ENCODE results near the gene ZBTB8A.
"Not testable (repeated sequence)": the region's sequence is repeated elsewhere in the genome, so short reads cannot be mapped to it uniquely, and the experiment has no call there.

The ZBTB8A gene

DNA sequence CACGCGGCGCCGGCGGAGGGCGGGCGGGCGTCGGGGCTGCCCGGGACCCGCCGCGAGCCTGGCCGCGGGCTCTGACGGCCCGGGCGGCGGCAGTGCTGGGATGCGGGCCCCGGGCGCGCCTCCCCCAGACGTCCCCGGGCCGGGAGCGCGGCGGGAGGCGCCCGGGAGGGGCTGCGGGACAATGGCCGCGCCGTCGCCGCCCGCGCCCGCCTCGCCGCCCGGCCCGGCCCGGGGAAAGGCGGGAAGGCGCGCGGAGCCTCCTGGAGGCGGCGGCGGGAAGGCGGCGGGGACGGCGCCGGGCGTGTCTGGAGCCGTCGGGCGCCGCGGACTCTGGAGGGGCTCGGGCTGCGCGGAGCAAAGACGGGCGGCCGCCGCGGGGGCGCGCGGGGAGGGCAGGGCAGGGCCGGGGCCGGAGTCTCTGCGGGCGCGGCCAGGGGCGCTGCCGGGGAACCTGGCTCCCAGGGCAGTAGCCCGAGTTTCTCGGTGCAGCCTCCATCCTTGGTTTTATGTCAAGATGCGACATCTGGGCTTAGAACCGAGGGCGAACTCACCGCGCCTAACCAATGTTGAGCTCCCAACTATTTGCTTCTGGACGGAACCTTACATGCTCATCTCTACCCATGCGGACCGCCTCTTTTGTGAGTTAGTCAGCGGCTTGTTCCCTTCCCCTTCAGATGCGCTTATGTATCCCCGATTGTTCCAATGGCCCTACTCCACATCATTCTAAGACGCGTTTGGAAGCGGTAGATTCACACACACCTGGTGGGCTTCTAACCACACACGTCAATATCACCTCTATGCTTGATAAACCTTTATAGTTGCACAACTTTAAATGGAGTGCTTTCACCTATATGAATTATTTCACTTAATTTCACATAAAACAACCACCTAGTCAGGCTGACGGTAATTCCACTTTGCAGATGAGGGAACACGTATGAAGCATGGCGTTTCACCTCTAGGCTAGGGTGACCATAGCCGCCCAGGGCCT, 651 bp downstream of the ZBTB8A start:
- DNase-seq, result peak; percentile 54

DNA sequence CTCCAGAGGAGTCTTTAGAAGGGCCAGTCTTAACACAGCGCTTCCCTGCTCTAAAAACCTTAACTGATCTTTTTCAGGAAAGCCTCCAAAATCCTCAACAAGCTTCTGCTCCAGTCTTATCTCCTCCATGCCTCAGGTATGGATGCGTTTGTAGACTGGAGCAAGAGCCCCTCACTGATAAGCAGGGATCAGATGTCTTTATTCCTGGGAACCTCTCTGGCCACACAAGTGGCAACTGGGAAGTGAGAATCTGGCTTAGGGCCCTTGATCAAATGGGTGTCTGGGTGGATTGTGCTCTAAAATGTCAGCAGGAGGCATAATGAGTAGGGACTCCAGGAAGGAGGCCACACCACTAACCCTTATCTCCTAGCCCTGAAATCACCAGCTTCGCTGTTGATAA, 1.4 kb downstream of the ZBTB8A start:
- DNase-seq, result no peak

DNA sequence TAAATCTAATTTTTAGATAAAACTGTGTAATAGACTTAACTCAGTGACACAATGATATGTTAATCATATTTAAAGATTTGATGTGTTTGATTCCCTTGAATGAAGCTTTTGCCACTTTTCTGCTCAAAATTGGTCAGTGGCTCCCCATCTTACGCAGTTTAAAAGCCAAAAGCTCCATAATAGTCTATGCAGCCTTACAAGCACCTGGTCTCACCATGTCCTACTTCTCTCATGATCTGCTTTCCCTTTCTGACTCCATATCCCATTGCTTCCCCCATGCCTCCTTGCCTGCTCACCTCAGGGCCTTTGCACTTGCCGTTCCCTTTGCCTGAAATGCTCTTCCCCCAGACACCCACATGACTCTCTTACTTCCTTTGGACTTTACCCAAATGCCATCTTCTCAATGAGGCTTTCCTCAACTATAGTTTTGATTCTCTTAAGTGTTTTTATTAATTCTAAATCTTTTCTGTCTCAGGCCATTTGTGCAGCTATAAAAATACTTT, 1.9 kb downstream of the ZBTB8A start:
- DNase-seq, result no peak

DNA sequence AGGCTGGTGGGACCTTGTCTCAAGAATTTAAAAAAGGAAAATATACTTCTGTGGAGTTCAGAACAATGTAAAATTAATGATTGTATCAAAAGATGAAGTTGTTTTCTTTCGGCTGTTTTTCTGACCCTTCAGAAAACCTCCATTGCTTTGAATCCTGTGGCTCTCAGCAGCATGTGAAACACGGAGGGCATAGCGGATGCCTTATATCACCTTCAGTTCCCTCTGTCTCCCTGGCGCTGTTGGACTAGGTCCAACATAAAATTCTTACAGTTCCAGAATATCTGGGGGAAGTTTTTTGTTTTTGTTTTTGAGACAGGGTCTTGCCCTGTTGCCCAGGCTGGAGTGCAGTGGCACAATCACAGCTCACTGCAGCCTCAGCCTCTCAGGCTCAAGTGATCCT, 7.4 kb downstream of the ZBTB8A start:
- DNase-seq, result no peak

DNA sequence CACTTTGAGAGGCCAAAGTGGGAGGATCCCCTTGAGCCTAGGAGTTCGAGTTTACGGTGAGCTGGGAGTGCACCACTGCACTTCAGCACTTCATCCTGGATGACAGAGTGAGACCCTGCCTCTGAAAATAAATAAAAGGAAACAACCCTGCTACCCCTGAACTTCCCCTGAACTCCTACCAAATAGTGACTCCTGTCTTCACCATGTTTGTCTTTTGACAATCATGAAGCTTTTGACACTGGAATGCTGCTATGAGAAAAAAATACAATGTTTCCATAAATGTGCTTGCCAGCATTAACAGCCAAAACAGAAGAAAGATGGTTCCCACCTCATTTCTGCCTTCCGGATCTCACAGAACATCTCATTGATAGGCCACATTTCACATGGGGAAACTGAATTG, 10.4 kb downstream of the ZBTB8A start:
- DNase-seq, result no peak

DNA sequence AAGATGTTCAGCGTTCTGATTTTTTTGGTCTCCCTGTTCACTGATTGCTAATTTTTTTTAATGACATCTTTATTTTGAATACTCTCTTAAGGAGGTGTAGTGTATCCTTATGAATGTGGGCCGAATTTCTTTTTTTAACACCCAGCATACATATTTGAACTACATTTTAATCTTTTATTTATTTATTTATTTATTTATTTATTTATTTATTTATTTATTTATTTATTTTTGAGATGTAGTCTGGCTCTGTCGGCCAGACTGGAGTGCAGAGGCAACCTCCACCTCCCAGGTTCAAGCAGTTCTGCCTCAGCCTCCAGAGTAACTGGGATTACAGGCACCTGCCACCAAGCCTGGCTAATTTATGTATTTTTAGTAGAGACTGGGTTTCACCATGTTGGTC, 15.1 kb downstream of the ZBTB8A start:
- DNase-seq, result no peak

DNA sequence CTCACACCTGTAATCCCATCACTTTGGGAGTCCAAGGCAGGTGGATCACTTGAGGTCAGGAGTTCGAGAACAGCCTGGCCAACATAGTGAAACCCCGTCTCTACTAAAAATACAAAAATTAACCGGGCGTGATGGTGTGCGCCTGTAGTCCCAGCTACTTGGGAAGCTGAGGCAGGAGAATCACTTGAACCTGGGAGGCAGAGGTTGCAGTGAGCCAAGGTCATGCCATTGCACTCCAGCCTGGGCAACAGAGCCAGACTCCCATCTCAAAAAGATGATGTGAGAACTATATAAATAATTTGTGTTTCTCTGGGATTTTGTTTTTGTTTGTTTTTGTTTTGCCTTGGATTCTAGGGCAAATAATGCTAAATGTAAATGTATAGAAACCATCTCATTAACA, 17.8 kb downstream of the ZBTB8A start:
- not testable (repeated sequence) for DNase-seq

DNA sequence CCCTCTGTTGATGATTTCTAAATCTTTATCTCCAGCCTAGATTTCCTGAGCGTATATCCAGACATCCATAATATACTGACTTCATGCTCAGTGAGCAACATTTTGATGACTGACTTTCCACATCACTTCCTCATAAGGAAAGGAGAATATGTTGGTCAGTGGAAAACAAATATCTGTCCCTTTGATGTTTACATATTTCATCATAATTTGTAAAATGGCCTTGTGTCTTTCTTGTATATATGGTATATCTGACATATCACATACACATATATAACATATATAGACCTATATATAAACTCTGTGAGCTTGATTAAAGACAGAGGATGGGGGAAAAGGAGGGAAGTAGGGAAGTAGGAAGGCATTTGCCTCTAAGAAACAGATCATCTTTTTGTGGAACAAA, 18.6 kb downstream of the ZBTB8A start:
- no peak for DNase-seq

DNA sequence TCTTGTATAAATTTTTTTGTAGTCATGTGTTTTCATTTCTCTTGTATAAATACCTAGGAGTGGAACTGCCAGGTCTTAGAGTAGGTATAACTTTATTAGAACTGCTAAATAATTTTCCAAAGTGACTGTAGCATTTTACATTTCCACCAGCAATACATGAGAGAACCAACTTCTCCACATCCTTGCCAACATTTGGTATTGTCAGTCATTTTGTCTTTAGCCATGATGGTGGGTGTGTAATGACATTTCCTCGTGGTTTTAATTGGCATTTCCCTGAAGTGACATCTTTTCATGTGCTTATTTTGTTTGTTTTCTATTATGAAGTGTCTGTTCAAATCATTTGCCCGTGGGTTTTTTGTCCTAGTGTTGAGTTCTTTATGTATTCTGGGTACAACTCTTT, 29.7 kb downstream of the ZBTB8A start:
- no peak for DNase-seq

DNA sequence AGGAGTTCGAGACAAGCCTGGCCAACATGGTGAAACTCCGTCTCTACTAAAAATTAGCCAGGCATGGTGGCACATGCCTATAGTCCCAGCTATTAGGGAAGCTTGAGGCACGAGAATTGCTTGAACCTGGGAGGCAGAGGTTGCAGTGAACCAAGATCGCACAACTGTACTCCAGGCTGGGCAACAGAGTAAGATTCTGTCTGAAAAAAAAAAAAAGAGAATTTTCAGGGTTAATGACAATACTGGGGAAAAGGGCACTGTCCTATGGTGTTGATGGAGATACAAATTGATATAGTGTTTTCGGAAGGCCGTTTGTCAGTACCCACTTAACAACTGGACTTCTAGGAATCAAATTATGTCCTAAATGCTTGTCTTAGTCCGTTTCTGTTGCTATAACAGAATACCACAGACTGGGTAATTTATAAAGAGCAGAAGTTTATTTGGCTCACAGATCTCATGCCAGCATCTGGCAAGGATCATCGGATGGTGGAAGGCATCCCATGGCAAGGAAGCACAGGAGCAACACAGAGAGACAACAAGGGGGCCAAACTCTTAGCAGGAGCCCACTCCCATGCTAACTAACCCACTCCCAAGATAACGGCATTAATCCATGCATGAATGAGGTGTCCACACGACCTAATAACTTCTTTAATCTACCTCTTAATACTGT, 41.3 kb downstream of the ZBTB8A start:
- no peak for DNase-seq

DNA sequence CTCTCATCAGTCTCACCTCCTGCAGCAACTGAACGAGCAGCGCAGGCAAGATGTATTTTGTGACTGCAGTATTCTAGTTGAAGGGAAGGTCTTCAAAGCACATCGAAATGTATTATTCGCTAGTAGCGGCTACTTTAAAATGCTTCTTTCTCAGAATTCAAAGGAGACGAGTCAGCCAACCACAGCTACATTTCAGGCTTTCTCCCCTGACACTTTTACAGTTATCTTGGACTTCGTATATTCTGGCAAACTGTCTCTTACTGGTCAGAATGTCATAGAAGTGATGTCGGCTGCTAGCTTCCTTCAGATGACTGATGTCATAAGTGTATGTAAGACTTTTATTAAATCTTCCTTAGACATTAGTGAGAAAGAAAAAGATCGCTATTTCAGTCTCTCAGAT, 53.7 kb downstream of the ZBTB8A start:
- no peak for DNase-seq

DNA sequence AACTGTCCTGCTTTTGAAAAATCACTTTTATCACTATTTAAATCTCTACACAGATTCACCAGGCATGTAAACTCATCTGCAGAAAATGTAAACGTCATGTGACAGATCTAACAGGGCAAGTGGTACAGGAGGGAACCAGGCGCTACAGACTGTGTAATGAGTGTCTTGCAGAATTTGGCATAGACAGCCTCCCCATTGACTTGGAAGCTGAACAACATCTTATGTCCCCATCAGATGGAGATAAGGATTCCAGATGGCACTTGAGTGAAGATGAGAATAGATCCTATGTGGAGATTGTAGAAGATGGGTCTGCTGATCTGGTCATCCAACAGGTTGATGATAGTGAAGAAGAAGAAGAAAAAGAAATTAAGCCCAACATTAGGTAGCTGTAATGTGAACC, 60.8 kb downstream of the ZBTB8A start:
- no peak for DNase-seq

DNA sequence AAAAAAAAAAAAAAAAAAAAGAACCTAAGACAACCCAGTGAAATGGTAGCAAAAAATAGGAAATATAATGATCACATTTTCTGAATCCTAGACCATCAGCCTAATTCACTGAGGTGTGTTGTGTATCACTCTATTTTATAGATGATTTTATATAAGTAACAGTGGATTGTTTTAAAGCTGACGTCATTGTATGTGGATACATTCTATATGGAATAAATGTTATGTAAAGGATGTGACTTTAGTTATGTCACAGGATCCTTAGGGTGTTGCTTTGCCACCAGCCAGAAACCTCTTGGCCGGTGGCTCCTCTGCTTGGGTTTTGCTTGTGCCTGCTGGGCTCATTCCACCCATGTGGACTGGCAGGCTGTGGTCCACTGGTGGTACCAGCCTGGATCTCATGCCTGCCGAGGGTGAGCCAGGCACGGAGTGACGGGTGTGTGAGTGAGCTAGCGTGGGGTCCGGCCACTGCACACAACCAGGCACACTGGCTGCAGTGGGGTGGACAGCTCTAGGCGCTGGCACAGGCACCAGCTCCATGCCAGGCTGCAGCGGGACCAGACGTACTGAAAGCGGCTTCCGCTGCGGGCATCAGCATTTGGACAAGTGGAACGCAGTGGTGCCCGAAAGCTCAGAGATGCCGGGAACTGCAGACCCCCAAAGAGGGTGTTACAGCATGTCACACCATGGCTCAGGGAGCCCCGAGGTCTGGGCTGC, 66.6 kb downstream of the ZBTB8A start:
- DNase-seq, result no peak

DNA sequence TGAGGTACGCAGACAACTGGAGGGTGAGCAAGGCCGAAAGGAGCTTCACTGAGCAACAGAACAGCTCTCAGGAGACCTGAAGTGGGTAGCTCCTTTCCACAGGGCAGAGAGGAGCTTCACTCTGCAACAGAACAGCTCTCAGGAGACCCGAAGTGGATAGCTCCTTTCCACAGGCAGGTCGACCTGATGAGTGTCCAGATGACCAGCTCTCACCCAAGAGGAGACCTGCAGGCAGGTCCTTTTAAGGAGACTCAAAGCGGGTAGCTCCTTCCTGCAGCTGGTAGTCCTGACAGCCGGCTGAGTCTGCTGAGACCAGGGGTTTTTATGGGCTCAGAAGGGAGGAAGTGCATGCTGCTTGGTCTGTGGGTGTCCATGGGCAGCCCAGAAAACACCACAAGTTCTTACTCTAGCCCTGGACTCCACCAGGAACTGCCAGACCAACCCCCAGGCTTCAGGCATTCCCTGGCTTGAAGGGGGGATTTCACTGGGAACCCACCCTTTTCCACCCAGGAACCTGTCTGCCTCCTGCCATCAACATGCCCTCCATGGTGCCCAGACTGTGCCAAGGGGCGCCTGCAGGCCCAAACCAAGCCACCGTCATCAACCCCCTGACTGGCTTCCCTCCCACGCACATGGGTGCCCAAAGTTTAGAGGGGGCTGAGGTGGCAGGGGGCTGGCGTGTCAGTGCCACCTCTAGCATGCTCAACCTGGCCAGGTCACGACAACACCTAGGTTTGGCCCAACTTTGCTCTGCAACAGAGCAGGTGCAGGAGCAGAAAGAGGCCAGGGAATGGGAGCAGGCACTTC, 67.5 kb downstream of the ZBTB8A start:
- no peak for DNase-seq

DNA sequence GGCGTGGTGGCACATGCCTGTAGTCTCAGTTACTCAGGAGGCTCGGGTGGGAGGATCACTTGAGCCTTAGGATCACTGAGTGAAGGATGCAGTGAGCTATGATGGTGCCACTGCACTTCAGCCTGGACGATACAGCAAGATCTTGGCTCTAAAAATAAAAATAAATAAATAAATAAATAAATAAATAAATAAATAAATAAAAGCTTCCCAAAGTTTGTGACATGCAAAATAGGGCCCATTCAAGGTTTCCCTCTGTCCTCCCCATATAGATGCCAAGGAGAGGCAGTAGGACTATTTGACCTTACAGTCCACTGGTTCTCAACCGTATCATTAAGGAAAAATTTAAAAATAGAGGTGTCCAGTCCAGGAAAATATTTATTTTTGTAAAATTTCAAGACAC, 70.0 kb downstream of the ZBTB8A start:
- DNase-seq, result no peak

DNA sequence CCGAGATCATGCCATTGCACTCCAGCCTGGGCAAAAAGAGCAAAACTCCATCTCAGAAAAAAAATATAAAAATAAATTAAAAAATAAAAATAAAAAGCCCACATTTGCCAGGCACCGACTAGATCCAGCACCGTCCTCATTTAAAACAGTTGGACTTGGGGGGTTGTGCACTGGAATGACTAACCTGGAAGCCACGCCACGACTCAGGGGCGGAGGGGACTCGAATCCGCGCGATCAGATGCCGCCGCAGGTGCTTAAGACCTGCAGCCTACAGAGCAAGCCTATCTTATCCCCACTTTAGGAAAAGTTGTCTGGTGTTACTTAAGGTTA, 72.6 kb downstream of the ZBTB8A start:
- DNase-seq, result no peak

DNA sequence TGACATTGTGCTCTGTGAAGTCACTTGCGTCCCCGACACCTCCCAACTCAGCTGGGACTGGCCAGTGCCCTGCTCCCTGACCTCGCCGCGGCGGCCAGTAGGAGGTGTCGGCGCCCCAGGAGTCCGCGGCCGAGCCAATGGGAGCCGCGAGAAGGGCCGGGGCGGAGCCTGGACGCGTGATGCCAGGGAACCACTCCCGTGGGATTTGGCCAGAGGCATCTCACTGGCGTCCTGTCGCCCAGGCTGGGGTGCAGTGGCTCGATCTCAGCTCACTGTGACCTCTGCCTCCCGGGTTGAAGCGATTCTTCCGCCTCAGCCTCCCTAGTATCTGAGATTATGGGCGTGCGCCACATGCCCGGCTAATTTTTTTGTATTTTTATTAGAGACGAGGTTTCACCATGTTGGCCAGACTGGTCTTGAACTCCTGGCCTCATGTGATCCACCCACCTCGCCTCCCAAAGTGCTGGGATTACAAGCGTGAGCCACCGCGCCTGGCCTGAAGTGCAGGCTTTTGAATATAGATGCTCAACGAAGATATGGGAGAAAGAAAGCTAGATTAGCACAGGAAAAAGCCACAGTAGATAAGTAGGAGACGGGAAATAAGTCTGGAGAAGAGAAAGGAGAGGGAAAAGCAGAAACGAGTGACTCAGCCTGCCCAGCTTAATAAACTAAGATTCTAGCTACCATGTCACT, 73.1 kb downstream of the ZBTB8A start:
- peak; percentile 64 for DNase-seq

DNA sequence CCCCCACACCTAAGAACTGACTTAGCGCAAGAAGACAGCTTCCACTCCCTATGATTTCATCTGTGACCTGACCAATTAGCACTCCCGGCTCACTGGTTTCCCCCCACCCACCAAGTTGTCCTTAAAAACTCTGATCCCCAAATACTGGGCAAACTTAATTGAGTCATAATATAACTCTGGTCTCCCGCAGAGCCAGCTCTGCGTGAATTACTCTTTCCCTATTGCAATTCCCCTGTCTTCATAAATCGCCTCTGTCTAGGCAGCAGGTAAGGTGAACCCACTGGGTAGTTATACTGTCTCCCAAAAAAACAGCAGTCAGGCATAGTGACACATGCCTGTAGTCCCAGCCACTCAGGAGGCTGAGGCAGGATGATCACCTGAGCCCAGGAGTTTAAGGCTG, 74.2 kb downstream of the ZBTB8A start:
- no peak for DNase-seq

DNA sequence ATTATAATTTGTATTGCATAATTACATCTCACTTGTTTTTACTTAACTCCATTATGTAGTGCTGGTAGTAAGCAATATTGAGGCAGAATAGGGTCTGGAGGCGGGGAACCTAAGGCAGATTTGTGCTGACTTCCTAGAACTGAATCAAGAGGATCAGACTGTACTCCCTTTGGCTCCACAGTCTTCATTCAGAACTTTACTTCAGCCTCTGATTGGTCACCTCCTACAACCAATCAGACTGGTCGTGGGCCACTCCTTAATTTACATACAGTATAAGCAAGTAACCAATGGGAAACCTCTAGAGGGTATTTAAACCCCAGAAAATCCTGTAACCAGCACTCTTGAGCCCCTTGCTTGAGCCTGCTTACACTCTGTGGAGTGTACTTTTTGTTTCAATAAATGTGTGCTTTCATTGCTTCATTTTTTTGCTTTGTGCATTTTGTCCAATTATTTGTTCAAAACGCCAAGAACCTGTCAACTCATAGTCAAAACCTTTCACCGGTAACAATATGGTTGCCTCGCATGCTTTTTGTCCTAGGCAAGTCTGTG, 79.5 kb downstream of the ZBTB8A start:
- DNase-seq, result no peak

DNA sequence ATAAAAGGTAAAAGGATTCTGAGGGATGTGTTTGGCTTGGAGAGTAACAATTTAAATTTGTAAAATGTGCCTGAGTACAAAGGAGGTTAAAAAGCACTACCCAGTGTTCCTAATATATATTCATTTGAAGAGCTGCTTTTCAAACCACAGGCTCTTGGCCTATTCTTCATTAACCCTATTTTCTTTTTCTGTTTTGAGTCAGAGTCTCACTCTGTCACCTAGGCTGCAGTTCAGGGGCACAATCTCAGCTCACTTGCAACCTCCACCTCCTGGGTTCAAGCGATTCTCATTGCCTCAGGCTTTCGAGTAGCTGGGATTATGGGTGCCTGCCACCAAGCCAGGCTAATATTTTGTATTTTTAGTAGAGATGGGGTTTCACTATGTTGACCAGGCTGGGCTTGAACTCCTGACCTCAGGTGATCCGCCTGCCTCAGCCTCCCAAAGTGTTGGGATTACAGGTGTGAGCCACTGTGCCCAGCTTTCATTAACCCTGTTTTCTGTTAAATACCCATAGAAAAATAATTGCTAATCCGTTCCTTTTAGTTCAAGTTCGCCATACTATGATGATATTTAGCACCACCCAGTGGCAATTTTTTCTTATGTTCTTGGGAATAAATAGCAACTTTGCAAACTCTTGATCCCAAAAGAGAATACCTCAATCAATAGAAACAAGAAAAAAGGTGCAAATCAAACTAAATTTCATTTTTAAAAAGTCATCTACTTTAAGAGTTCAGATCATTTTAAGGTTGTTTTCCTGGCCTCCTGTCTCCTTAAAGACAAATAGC, 80.7 kb downstream of the ZBTB8A start:
- DNase-seq, result no peak

DNA sequence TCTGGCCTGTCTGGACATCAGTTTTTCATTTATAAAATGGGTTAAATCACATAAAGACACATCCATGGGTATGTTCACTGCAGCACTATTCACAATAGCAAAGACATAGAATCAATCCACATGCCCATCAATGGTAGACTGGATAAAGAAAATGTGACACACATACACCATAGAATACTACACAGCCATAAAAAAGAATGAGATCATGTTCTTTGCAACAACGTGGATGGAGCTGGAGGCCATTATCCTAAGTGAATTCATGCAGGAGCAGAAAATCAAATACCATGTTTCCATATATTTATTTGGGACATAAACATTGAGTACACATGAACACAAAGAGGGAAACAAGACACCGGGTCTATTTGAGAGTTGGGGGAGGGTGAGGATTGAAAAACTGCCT, 83.0 kb downstream of the ZBTB8A start:
- no peak for DNase-seq

All from left hindlimb (tissue), 1 donor.